ENCODE results near the gene ELOA.

DNA sequence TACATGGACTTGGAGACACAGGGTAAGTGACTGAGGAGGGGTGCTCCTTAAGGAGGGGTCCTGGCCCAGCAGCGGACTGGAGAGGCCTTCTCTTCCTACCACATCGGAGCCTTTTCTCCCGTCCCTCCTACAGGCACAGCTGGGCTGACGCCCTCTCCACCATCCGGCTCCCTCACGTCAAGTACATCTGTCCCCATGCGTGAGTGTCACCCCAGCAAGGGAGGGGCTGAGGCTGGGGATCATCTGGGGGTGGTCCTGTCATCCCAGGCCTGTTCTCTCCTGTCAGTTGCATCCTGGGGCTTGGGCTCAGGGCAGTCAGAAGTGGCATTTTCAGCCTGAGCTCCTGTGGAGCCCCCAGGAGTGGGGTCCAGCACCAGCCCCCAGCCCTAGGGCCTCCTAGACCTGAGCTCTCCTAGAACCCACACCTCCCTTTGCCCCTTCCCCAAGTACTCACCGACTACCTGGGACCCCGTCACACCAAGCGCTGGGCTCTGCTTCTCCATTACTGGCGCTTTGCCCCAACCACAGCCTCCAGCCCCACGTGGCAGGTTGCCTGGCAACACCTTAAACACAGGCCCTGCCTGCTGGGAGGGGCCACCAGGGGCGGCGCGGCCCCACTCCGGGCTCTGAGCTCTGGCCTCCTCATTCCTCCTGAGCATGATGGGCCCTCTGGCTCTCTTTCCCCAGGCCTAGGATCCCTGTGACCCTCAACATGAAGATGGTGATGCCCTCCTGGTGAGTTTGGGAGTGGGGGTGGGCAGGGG is 49.9 kb downstream of the ELOA start:
- TF ChIP-seq, protein P1, sequence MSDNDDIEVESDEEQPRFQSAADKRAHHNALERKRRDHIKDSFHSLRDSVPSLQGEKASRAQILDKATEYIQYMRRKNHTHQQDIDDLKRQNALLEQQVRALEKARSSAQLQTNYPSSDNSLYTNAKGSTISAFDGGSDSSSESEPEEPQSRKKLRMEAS (IDR thresholded peaks at IDR 0.05), result peak; percentile 49; the same call in 1 of the 2 replicates
- TF ChIP-seq, protein P2, sequence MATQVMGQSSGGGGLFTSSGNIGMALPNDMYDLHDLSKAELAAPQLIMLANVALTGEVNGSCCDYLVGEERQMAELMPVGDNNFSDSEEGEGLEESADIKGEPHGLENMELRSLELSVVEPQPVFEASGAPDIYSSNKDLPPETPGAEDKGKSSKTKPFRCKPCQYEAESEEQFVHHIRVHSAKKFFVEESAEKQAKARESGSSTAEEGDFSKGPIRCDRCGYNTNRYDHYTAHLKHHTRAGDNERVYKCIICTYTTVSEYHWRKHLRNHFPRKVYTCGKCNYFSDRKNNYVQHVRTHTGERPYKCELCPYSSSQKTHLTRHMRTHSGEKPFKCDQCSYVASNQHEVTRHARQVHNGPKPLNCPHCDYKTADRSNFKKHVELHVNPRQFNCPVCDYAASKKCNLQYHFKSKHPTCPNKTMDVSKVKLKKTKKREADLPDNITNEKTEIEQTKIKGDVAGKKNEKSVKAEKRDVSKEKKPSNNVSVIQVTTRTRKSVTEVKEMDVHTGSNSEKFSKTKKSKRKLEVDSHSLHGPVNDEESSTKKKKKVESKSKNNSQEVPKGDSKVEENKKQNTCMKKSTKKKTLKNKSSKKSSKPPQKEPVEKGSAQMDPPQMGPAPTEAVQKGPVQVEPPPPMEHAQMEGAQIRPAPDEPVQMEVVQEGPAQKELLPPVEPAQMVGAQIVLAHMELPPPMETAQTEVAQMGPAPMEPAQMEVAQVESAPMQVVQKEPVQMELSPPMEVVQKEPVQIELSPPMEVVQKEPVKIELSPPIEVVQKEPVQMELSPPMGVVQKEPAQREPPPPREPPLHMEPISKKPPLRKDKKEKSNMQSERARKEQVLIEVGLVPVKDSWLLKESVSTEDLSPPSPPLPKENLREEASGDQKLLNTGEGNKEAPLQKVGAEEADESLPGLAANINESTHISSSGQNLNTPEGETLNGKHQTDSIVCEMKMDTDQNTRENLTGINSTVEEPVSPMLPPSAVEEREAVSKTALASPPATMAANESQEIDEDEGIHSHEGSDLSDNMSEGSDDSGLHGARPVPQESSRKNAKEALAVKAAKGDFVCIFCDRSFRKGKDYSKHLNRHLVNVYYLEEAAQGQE (IDR thresholded peaks at IDR 0.05; ENCODE audit: low read depth), result no peak
- TF ChIP-seq TCF12 (IDR thresholded peaks at IDR 0.05; ENCODE audit: low read depth), result no peak
- no peak for TF ChIP-seq FOXM1 (IDR thresholded peaks at IDR 0.05; ENCODE audit: borderline replicate concordance, low read depth)
- TF ChIP-seq YY1 (IDR thresholded peaks at IDR 0.05; ENCODE audit: low read depth), result no peak
- TF ChIP-seq TAF1 (IDR thresholded peaks at IDR 0.05; ENCODE audit: low read depth), result no peak
- TF ChIP-seq CREB1 (IDR thresholded peaks at IDR 0.05; ENCODE audit: low read depth), result no peak
- no peak for TF ChIP-seq EP300 (IDR thresholded peaks at IDR 0.05; ENCODE audit: borderline replicate concordance)
- no peak for TF ChIP-seq EGR1 (IDR thresholded peaks at IDR 0.05)
- TF ChIP-seq RAD21 (IDR thresholded peaks at IDR 0.05; ENCODE audit: low read depth), result no peak
- TF ChIP-seq CEBPB (IDR thresholded peaks at IDR 0.05), result no peak
- TF ChIP-seq, protein P3, sequence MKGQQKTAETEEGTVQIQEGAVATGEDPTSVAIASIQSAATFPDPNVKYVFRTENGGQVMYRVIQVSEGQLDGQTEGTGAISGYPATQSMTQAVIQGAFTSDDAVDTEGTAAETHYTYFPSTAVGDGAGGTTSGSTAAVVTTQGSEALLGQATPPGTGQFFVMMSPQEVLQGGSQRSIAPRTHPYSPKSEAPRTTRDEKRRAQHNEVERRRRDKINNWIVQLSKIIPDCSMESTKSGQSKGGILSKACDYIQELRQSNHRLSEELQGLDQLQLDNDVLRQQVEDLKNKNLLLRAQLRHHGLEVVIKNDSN (IDR thresholded peaks at IDR 0.05), result peak; percentile 80
- TF ChIP-seq TEAD4 (IDR thresholded peaks at IDR 0.05), result no peak
